Suprapubic skin (tissue), 4 donors: ENCODE measurements around the gene MVD.

Experiments
- POLR2A ChIP-seq, 2 donors: fragments of 450-650 bp; IDR thresholded peaks; one replicate each; pipeline ENCODE4 v1.6.1; 2017; ENCODE audit warnings: antibody characterized with exemption in 2 of 2, mild to moderate bottlenecking in 2 of 2, moderate library complexity in 2 of 2
- POLR2AphosphoS5 ChIP-seq, 3 donors: sonication (generic); formaldehyde crosslinking; IDR thresholded peaks; one replicate each; pipeline ENCODE4 v1.6.1; 2017; ENCODE audit warnings: antibody characterized with exemption in 3 of 3
- TF ChIP-seq, protein P1 (sequence below), 2 donors: fragments of 200-600 bp in 1 of 2; fragments of 450-650 bp in 1 of 2; sonication (generic) in 1 of 2; IDR thresholded peaks; one replicate each; pipeline ENCODE4 v1.5.1; 2016 to 2019; ENCODE audit warnings: antibody characterized with exemption in 2 of 2, mild to moderate bottlenecking in 1 of 2, moderate library complexity in 1 of 2

DNA sequence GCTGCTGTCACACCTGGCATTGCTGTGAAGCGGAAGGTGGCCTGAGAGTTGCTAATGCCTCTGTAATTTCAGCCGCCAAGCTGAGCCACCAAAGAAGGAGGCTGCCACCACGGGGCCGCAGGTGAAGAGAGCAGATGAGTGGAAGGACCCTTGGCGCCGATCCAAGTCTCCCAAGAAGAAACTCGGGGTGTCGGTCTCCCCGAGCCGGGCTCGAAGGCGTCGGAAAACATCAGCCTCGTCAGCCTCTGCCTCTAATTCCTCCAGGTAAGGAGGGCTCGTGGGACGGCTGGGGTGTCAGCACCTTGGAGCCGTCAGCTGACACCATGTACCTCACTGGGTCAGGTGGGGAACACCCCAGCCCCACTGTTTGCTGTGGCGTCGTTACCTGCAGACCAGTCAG is 40.8 kb downstream of the MVD start:
- TF ChIP-seq, protein P1, sequence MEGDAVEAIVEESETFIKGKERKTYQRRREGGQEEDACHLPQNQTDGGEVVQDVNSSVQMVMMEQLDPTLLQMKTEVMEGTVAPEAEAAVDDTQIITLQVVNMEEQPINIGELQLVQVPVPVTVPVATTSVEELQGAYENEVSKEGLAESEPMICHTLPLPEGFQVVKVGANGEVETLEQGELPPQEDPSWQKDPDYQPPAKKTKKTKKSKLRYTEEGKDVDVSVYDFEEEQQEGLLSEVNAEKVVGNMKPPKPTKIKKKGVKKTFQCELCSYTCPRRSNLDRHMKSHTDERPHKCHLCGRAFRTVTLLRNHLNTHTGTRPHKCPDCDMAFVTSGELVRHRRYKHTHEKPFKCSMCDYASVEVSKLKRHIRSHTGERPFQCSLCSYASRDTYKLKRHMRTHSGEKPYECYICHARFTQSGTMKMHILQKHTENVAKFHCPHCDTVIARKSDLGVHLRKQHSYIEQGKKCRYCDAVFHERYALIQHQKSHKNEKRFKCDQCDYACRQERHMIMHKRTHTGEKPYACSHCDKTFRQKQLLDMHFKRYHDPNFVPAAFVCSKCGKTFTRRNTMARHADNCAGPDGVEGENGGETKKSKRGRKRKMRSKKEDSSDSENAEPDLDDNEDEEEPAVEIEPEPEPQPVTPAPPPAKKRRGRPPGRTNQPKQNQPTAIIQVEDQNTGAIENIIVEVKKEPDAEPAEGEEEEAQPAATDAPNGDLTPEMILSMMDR (IDR thresholded peaks at IDR 0.05): no peak
- TF ChIP-seq POLR2A (IDR thresholded peaks at IDR 0.05): no peak
- TF ChIP-seq POLR2AphosphoS5 (IDR thresholded peaks at IDR 0.05): no peak
